ENCODE measurements around the gene SCUBE1. TPM values are rescaled to one million over a fixed set of nuclear protein-coding genes. Genes with fewer than 3 reads are reported as not detected.

Gene SCUBE1
- total RNA-seq, 1 donor from 2014 or later: 2.9 TPM

- intact Hi-C loops (cut with DNase I): no loop called here
- H3K36me3 ChIP-seq: peaks cover 17 to 28% of the 10 kb centered on the region in 2 donors
- no peaks in the 10 kb centered on the region for H3K27me3 ChIP-seq
- no peak overlapping the region for H3K27ac ChIP-seq
- DNase-seq (ENCODE audit: low spot score in 2 of 2): no peak
- no peak overlapping the region for H3K4me3 ChIP-seq
- H3K9me3 ChIP-seq: no peaks in the 10 kb centered on the region
- TF ChIP-seq CTCF (IDR thresholded peaks at IDR 0.05): no peak
- H3K4me1 ChIP-seq: peaks cover 0 to 1% of the 10 kb centered on the region in 2 donors
Measured at GRCh38 chr22:43158778-43159483, 184.2 kb downstream of the SCUBE1 start.

GRCh38 chr22:43157874-43158546, 185.2 kb downstream of the SCUBE1 start:
- Histone ChIP-seq H3K27me3 (no peaks in the 10 kb centered on the region), H3K27ac (no peak overlapping the region), H3K4me3 (no peak overlapping the region), H3K36me3 (peaks cover 12 to 25% of the 10 kb centered on the region in 2 donors), H3K4me1 (peaks cover 0 to 5% of the 10 kb centered on the region in 2 donors), H3K9me3 (no peaks in the 10 kb centered on the region)
- no peak for TF ChIP-seq CTCF (IDR thresholded peaks at IDR 0.05)
- no peak for DNase-seq (ENCODE audit: low spot score in 2 of 2)
- intact Hi-C loops (cut with DNase I): no loop called here

- Histone ChIP-seq H3K36me3 (peaks cover 8 to 12% of the 10 kb centered on the region in 2 donors), H3K27ac (no peak overlapping the region), H3K27me3 (no peaks in the 10 kb centered on the region), H3K9me3 (no peaks in the 10 kb centered on the region), H3K4me1 (peaks cover 3 to 5% of the 10 kb centered on the region in 2 donors), H3K4me3 (no peak overlapping the region)
- intact Hi-C loops (cut with DNase I): no loop called here
- no peak for TF ChIP-seq CTCF (IDR thresholded peaks at IDR 0.05)
- no peak for DNase-seq (ENCODE audit: low spot score in 2 of 2)
Measured at GRCh38 chr22:43156413-43156812, 186.8 kb downstream of the SCUBE1 start.

GRCh38 chr22:43155789-43156188, 187.4 kb downstream of the SCUBE1 start:
- no peaks in the 10 kb centered on the region for H3K9me3 ChIP-seq
- TF ChIP-seq CTCF (IDR thresholded peaks at IDR 0.05): no peak
- no peak for DNase-seq (ENCODE audit: low spot score in 2 of 2)
- intact Hi-C loops (cut with DNase I): no loop called here
- no peak overlapping the region for H3K27ac ChIP-seq
- peaks cover 5 to 7% of the 10 kb centered on the region in 2 donors for H3K4me1 ChIP-seq
- H3K27me3 ChIP-seq: no peaks in the 10 kb centered on the region
- no peak overlapping the region for H3K4me3 ChIP-seq
- peaks cover 1 to 8% of the 10 kb centered on the region in 2 donors for H3K36me3 ChIP-seq

GRCh38 chr22:43154887-43155536, 188.2 kb downstream of the SCUBE1 start:
- Histone ChIP-seq H3K27ac (no peak overlapping the region), H3K4me3 (no peak overlapping the region), H3K36me3 (peaks cover 0 to 8% of the 10 kb centered on the region in 2 donors), H3K9me3 (no peaks in the 10 kb centered on the region), H3K27me3 (no peaks in the 10 kb centered on the region), H3K4me1 (peaks cover 6 to 10% of the 10 kb centered on the region in 2 donors)
- TF ChIP-seq CTCF (IDR thresholded peaks at IDR 0.05): no peak
- peak; percentile 27 to 75 for DNase-seq (ENCODE audit: low spot score in 2 of 2)
- intact Hi-C loops (cut with DNase I): no loop called here
